Skeletal muscle satellite cell (primary cell): Measurements from ENCODE around the gene TAX1BP3.

Experiments used
- H3K27me3 ChIP-seq: 2 replicates; pipeline ENCODE4 v1.7.0; 2013; ENCODE audit warnings: low read length; ENCODE audit not compliant: control insufficient read depth, insufficient read depth
- H3K36me3 ChIP-seq: 2 replicates; pipeline ENCODE4 v1.7.0; 2013; ENCODE audit warnings: mild to moderate bottlenecking, control low read depth, low read length; ENCODE audit not compliant: insufficient read depth
- H3K4me1 ChIP-seq: 2 replicates; pipeline ENCODE4 v1.7.0; 2013; ENCODE audit warnings: low read length; ENCODE audit not compliant: control insufficient read depth, insufficient read depth
- H3K4me2 ChIP-seq: 2 replicates; pipeline ENCODE4 v1.7.0; 2013; ENCODE audit warnings: mild to moderate bottlenecking, low read length
- H3K4me3 ChIP-seq: 2 replicates; pipeline ENCODE4 v1.7.0; 2013; ENCODE audit warnings: low read length
- H3K9ac ChIP-seq: 2 replicates; pipeline ENCODE4 v1.7.0; 2013; ENCODE audit warnings: mild to moderate bottlenecking, low read depth, low read length, moderate library complexity
- H3K9me3 ChIP-seq: replicated peaks from 2 replicates; pipeline ENCODE4 v1.7.0; 2013; ENCODE audit warnings: mild to moderate bottlenecking, control low read depth, low read length

The TAX1BP3 gene

DNA sequence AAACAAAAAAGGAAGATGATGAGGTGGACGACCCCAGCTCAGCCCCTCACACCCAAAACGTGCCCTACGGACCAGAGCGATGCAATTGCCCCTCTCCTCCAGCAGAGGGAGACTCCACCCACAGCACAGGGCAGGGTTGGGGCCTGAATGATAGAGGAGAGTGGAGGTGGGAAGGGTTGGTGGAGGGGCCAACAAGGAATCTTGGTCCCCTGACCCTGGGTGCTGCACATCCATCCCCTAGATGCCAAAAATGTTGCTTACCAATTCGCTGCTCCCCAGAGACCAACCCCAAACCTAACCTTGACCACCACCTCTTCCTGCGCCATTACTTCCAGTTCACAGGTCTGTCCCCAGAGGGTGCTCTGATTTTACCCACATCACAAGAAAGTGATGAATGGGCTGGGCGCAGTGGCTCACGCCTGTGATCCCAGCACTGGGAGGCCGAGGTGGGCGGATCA, 14.7 kb upstream of the TAX1BP3 start:
- H3K9ac ChIP-seq = no peak overlapping the region
- no peak overlapping the region for H3K4me3 ChIP-seq
- H3K36me3 ChIP-seq = no peaks in the 10 kb centered on the region
- H3K27me3 ChIP-seq = peaks cover 3% of the 10 kb centered on the region
- H3K9me3 ChIP-seq = no peaks in the 10 kb centered on the region
- no peak overlapping the region for H3K4me2 ChIP-seq
- H3K4me1 ChIP-seq = peaks cover 4% of the 10 kb centered on the region

DNA sequence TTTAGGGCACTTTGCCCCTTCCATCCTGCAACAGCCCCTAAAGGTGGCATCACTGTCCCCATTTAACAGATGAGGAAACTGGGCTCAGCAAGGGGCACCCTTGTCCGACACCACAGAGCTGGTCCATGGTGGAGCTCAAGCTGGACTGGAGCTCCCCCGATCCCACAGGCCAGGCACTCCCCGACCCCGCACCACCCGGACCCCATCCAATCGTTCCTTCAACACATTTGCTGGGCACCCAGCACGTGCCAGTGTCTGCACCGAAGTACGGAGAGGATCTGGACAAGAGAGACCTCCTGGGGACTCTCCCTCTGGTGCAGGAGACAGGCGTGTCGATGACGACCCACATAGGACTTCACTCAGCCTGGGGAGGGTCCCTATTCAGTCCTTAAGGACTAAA, 13.7 kb upstream of the TAX1BP3 start:
- H3K4me1 ChIP-seq = peaks cover 4% of the 10 kb centered on the region
- H3K27me3 ChIP-seq = peaks cover 3% of the 10 kb centered on the region
- H3K36me3 ChIP-seq = no peaks in the 10 kb centered on the region
- H3K4me2 ChIP-seq = no peak overlapping the region
- H3K9me3 ChIP-seq = no peaks in the 10 kb centered on the region
- H3K9ac ChIP-seq = no peak overlapping the region
- H3K4me3 ChIP-seq = no peak overlapping the region

DNA sequence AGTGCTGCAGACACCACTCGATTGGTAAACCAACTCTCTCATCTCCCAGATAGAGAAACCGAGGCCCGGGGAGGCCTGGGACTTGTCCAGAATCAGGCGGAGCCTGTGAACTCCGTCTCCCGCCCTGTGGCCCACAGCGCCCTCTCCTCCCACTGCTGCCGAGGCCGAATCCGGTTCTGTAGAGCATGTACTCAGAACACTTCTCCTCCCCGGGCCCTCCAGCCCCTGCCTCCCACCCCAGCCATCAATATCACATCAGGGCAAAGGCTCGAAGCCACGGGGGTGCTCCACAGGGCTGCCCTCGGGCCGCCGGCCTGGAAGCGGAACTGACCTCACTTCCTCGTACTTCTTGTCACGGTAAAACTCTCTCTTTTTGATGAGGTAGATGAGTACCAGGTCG, 13.2 kb upstream of the TAX1BP3 start:
- peaks cover 3% of the 10 kb centered on the region for H3K27me3 ChIP-seq
- H3K4me2 ChIP-seq = no peak overlapping the region
- H3K36me3 ChIP-seq = no peaks in the 10 kb centered on the region
- H3K4me1 ChIP-seq = peaks cover 4% of the 10 kb centered on the region
- H3K9ac ChIP-seq = no peak overlapping the region
- H3K4me3 ChIP-seq = no peak overlapping the region
- no peaks in the 10 kb centered on the region for H3K9me3 ChIP-seq

DNA sequence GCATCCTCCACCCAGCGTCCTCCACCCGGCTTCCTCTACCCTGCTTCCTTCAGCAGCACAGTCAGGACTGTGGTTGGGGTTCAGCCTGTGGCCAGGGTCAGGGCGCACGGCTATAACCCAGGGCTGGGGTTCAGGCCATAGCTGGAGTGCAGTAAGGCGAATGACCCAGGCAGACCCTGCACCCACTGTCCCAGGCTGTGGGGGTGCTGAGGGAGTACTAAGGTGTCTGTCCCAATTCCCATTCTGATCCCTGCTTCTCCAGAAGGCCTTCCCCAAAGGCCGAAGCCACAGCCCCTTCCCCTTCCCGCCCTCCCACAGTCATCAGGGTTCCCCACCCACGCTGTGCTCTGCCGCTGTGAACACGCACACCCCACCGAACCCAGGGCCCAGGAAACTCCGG, 12.7 kb upstream of the TAX1BP3 start:
- peaks cover 3% of the 10 kb centered on the region for H3K27me3 ChIP-seq
- H3K4me3 ChIP-seq = no peak overlapping the region
- H3K9ac ChIP-seq = no peak overlapping the region
- no peaks in the 10 kb centered on the region for H3K9me3 ChIP-seq
- H3K4me2 ChIP-seq = no peak overlapping the region
- H3K36me3 ChIP-seq = no peaks in the 10 kb centered on the region
- peaks cover 4% of the 10 kb centered on the region for H3K4me1 ChIP-seq

DNA sequence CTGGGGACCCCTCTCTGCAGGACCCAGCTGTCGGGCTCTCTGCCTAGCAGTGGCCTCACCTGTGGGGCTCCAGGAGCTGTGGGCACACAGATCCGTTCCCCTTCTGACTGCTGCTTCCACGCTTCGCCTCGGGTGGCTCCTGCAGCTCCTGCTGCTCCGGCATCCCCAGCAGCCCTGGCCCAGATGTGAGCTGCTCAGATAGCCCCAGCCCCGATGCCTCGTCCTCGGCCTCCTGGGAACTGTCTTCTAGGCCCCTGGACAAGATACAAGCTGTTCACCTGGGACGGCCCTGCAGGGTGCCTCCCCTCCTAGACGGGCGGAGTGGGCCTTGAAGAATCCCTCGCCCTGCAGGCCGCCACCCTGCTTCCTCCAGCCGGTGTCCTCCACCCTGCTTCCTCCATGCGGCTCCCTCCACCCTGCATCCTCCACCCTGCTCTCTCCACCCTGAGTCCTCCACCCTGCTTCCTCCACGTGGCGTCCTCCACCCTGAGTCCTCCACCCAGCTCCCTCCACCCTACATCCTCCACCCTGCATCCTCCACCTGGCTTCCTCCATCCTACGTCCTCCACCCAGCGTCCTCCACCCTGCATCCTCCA, 11.3 kb upstream of the TAX1BP3 start:
- H3K4me2 ChIP-seq = no peak overlapping the region
- H3K9ac ChIP-seq = no peak overlapping the region
- no peak overlapping the region for H3K4me3 ChIP-seq
- peaks cover 4% of the 10 kb centered on the region for H3K4me1 ChIP-seq
- H3K36me3 ChIP-seq = no peaks in the 10 kb centered on the region
- H3K27me3 ChIP-seq = no peaks in the 10 kb centered on the region
- H3K9me3 ChIP-seq = no peaks in the 10 kb centered on the region

DNA sequence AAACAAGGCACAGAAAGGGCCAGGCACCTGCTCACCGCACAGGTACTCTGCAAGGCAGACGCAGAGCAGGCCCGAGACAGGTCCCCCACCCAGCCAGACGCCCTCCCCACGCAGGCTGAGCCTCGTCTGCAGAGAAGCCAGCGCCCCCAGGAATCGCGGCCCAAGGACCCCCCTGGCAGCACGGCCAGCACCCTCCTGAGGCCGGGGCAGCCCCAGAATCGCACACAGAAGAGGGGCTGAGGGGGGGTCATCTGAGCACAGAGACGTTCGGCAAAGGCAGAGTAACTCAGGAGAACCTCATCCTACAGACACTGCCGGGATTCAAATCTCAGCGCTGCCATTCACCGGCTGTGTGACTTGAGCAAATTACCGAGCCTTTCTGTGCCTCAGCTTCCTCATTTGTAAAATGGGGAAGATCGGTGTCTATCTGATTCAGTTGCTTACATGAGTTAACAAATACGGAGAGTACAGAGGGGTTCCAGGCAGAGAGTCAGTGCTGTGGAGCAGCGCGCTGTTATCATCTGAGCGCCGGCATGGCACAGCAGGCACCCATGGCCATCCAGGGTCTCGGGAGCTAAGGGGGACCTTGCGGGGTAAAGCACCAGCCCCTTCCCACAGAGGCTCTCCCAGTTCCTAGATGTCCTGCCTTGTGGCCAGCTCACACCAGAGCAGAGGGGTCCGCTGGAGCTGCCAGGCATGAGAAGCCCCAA, 10.6 kb upstream of the TAX1BP3 start:
- Histone ChIP-seq H3K4me3 (no peak overlapping the region), H3K36me3 (no peaks in the 10 kb centered on the region), H3K4me1 (peaks cover 4% of the 10 kb centered on the region), H3K27me3 (no peaks in the 10 kb centered on the region), H3K9ac (no peak overlapping the region), H3K9me3 (no peaks in the 10 kb centered on the region), H3K4me2 (no peak overlapping the region)

DNA sequence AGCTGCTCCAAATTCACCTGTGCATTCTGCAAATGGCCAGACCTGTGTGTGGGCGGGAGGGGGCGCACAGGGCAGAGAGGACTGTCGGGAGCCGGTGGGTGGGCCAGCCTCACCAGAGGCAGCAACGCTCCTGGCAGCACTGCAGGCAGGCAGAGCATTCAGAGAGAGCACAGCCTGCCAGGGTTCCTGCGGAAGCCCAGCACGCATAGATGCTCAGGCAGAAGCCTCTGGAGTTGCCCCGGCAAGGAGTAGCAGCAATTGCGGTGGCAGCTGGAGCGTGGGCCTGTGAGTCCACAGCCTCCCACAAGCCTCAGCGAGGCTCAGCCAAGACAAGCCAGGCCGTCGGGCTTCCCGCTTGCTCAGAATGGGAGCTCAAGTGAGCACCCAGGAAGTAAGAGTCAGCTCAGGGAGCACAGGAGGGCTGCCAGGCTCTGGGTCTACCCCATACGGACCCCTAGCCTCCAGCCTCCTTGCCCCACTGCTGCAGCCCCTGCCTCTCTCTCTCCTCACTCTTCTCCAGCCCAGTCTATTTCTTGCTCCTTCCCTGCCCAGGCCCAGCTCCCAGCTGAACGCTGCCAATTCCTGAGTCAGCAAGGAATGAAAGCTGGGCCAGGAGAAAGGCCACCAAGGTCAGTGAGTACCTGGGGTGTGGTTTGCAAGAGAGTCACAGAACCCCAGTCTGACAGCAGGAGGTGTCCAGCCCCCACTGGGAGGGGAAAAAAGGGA, 9.9 kb upstream of the TAX1BP3 start:
- H3K4me2 ChIP-seq = no peak overlapping the region
- H3K4me1 ChIP-seq = peaks cover 4% of the 10 kb centered on the region
- H3K9ac ChIP-seq = no peak overlapping the region
- H3K36me3 ChIP-seq = no peaks in the 10 kb centered on the region
- no peaks in the 10 kb centered on the region for H3K27me3 ChIP-seq
- no peaks in the 10 kb centered on the region for H3K9me3 ChIP-seq
- H3K4me3 ChIP-seq = no peak overlapping the region

DNA sequence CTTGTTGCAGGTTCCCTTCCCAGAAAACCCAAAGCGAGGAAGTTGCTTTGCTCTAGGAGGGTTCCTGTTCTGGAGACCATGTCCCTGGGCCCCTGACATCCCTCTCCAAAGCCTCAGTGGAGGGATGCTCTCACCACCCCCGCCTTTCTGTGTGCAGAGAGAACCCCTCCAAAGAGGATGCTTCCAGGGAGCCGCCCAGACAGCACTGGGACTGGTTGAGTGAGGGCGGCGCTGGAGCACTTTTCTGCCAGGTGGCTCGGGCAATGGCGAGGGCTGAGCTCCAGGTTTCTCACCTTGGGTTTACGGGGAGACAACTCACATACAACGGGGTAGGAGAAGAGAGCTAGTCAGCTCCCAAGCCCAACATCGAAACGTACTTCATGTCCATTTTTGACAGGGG, 7.5 kb upstream of the TAX1BP3 start:
- Histone ChIP-seq H3K4me1 (peaks cover 4% of the 10 kb centered on the region), H3K4me2 (no peak overlapping the region), H3K36me3 (no peaks in the 10 kb centered on the region), H3K4me3 (no peak overlapping the region), H3K9ac (no peak overlapping the region), H3K9me3 (no peaks in the 10 kb centered on the region), H3K27me3 (no peaks in the 10 kb centered on the region)

DNA sequence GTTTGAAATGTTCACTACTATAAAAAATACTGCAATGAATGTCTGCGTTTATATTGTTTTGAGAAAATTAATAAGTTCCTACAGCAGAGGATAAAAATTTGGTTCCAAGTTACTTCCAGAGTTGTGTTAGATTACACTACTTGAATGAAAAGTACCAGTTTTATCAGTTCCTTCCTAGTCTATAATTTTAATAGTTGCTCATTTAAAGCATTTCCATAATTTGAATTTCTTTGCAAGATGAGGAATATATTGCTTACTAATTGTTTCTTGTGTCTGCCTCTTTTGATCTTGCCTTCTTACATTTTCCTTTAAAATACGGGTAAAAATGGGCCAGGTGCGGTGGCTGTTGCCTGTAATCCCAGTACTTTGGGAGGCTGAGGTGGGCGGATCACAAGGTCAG, 4.2 kb upstream of the TAX1BP3 start:
- Histone ChIP-seq H3K9ac (no peak overlapping the region), H3K4me3 (no peak overlapping the region), H3K4me2 (no peak overlapping the region), H3K36me3 (peaks cover 4% of the 10 kb centered on the region), H3K9me3 (no peaks in the 10 kb centered on the region), H3K27me3 (no peaks in the 10 kb centered on the region), H3K4me1 (peaks cover 5% of the 10 kb centered on the region)

DNA sequence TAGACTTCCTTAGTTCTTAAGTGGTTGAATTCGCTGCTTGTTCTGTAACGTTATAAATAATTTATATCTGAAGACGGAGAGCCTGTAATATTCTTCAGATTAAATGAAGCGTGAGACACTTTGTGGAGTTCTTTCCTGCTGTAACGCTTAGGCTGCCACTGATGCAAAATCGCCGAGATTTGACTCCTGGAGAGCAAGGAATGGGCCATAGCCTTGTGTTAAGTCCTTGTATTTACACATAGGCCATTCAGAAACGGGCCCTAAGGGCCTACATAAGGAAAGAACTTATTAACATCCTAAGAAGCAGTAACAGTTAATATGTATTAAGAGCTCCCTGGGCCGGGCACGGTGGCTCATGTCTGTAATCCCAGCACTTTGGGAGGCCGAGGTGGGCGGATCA, 1.2 kb upstream of the TAX1BP3 start:
- Histone ChIP-seq H3K9me3 (no peaks in the 10 kb centered on the region), H3K4me1 (peaks cover 18% of the 10 kb centered on the region), H3K4me2 (peak overlapping the region; percentile 95), H3K9ac (peak overlapping the region; percentile 99), H3K36me3 (peaks cover 21% of the 10 kb centered on the region), H3K27me3 (no peaks in the 10 kb centered on the region), H3K4me3 (peak overlapping the region; percentile 87)

DNA sequence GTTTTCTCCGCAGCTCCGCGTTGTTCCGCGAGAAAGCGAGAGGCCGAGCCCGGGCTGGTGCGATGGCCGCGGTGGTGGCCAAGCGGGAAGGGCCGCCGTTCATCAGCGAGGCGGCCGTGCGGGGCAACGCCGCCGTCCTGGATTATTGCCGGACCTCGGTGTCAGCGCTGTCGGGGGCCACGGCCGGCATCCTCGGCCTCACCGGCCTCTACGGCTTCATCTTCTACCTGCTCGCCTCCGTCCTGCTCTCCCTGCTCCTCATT, 638 bp upstream of the TAX1BP3 start:
- Histone ChIP-seq H3K4me1 (peaks cover 18% of the 10 kb centered on the region), H3K36me3 (peaks cover 27% of the 10 kb centered on the region), H3K9ac (peak overlapping the region; percentile 99), H3K9me3 (no peaks in the 10 kb centered on the region), H3K27me3 (no peaks in the 10 kb centered on the region), H3K4me3 (peak overlapping the region; percentile 87), H3K4me2 (peak overlapping the region; percentile 95)
